Keratinocyte (primary cell): ENCODE data around the gene CLEC19A. TPM values are rescaled to one million over a fixed set of nuclear protein-coding genes. Genes with fewer than 3 reads are reported as not detected.

Experiments used
- DNase-seq: peaks from one replicate; pipeline ENCODE4 v3.0.0-alpha.2; 2011; ENCODE audit warnings: low read depth, missing footprints, low spot score
- FAIRE-seq: peaks from 2 replicates; lab custom pipeline; 2011; peaks lifted over from hg19 to GRCh38; lab: Jason Lieb, UNC
- H2AFZ ChIP-seq: 2 replicates; pipeline ENCODE4 v1.6.0; 2012; ENCODE audit warnings: low read length, control low read depth, inconsistent platforms; ENCODE audit not compliant: control insufficient read depth
- H3K27ac ChIP-seq: 2 replicates; pipeline ENCODE4 v1.5.1; 2011; ENCODE audit warnings: low read length; ENCODE audit not compliant: control insufficient read depth, insufficient read depth
- H3K27me3 ChIP-seq: 3 replicates; pipeline ENCODE4 v1.6.0; 2011; ENCODE audit warnings: low read length; ENCODE audit not compliant: control insufficient read depth, insufficient read depth; ENCODE audit errors: extremely low read depth
- H3K36me3 ChIP-seq, 2 experiments: 2 replicates in 1 of 2; 3 replicates in 1 of 2; pipeline ENCODE4 v1.5.1; 2011; ENCODE audit warnings: low read length in 2 of 2, mild to moderate bottlenecking in 1 of 2; ENCODE audit not compliant: control insufficient read depth in 2 of 2, insufficient read depth in 2 of 2; ENCODE audit errors: extremely low read depth in 1 of 2
- H3K4me1 ChIP-seq: 3 replicates; pipeline ENCODE4 v1.5.1; 2011; ENCODE audit warnings: low read length; ENCODE audit not compliant: control insufficient read depth, insufficient read depth; ENCODE audit errors: extremely low read depth
- H3K4me2 ChIP-seq: 3 replicates; pipeline ENCODE4 v1.6.0; 2011; ENCODE audit warnings: low read depth, low read length; ENCODE audit not compliant: control insufficient read depth, insufficient read depth; ENCODE audit errors: extremely low read depth
- H3K4me3 ChIP-seq, 3 experiments: fragments of 200-600 bp in 1 of 3; sonication (generic) in 1 of 3; 2 replicates in 2 of 3; 3 replicates in 1 of 3; pipeline ENCODE4 v1.5.1; 2011 to 2016; ENCODE audit warnings: low read length in 3 of 3, mild to moderate bottlenecking in 3 of 3, control low read depth in 2 of 3, inconsistent platforms in 1 of 3, low read depth in 1 of 3, mixed read lengths in 1 of 3, mixed run types in 1 of 3, moderate library complexity in 1 of 3; ENCODE audit not compliant: control insufficient read depth in 2 of 3, insufficient read depth in 2 of 3; ENCODE audit errors: extremely low read depth in 1 of 3
- H3K79me2 ChIP-seq: 2 replicates; pipeline ENCODE4 v1.6.0; 2012; ENCODE audit warnings: low read length; ENCODE audit not compliant: control insufficient read depth, insufficient read depth
- H3K9ac ChIP-seq: 3 replicates; pipeline ENCODE4 v1.6.0; 2011; ENCODE audit warnings: low read length; ENCODE audit not compliant: control insufficient read depth, insufficient read depth; ENCODE audit errors: extremely low read depth
- H3K9me1 ChIP-seq: 3 replicates; pipeline ENCODE4 v1.6.0; 2011; ENCODE audit warnings: low read length; ENCODE audit not compliant: control insufficient read depth, insufficient read depth; ENCODE audit errors: extremely low read depth
- H3K9me3 ChIP-seq: 2 replicates; pipeline ENCODE4 v1.5.1; 2012; ENCODE audit warnings: low read depth, low read length; ENCODE audit not compliant: control insufficient read depth
- H4K20me1 ChIP-seq: 3 replicates; pipeline ENCODE4 v1.6.0; 2011; ENCODE audit warnings: low read length; ENCODE audit not compliant: control insufficient read depth, insufficient read depth; ENCODE audit errors: extremely low read depth
- CTCF ChIP-seq, 3 experiments: IDR thresholded peaks in 1 of 3; conservative IDR thresholded peaks in 1 of 3; optimal IDR thresholded peaks in 1 of 3; 2 replicates in 2 of 3; 3 replicates in 1 of 3; pipeline versions ENCODE3 to v1.5.1; 2011; ENCODE audit warnings: low read length in 3 of 3, mild to moderate bottlenecking in 3 of 3, moderate library complexity in 2 of 3, control low read depth in 1 of 3, inconsistent platforms in 1 of 3; ENCODE audit not compliant: insufficient read depth in 2 of 3; ENCODE audit errors: extremely low read depth in 1 of 3
- EZH2 ChIP-seq: IDR thresholded peaks from one replicate; pipeline ENCODE4 v1.6.1; 2012; ENCODE audit warnings: inconsistent platforms, mild to moderate bottlenecking, low read length, moderate library complexity
- dilution Hi-C: fragments of 300-500 bp; cut with MboI; formaldehyde crosslinking; loops from one replicate; pipeline ENCODE4 v1.7.0; 2020; ENCODE audit warnings: low sequenced_read_pairs; ENCODE audit not compliant: extremely low pct_ligation_motif_present
- polyA plus RNA-seq, 5 experiments: library from polyadenylated mRNA; depleted of rRNA in 3 of 5; stranded (reverse) in 3 of 5; stranded (forward) in 1 of 5; unstranded in 1 of 5; fragments of >200 nt; gene quantifications; 1 replicate in 1 of 5; 2 replicates in 3 of 5; 3 replicates in 1 of 5; pipeline versions ENCODE4 v1.2.1 to v1.2.3, GENCODE V29; 2011 to 2012; ENCODE audit warnings: missing spikeins in 2 of 5, low read depth in 1 of 5, low replicate concordance in 1 of 5

Gene CLEC19A
- polyA plus RNA-seq, 1 donor (not counting 4 experiments of a cell fraction or from before 2014, with no cell fraction given): not detected

- no peak for DNase-seq
- H4K20me1 ChIP-seq: no peaks in the 10 kb centered on the region
- H3K79me2 ChIP-seq: no peaks in the 10 kb centered on the region
- no peaks in the 10 kb centered on the region for H3K36me3 ChIP-seq
- no peak overlapping the region for H3K4me2 ChIP-seq
- H3K9ac ChIP-seq: no peak overlapping the region
- H3K4me3 ChIP-seq: no peak overlapping the region
- no peak overlapping the region for H2AFZ ChIP-seq
- no peaks in the 10 kb centered on the region for H3K27me3 ChIP-seq
- H3K9me3 ChIP-seq: no peaks in the 10 kb centered on the region
- dilution Hi-C loops: no loop called here
- no peaks in the 10 kb centered on the region for H3K9me1 ChIP-seq
- no peaks in the 10 kb centered on the region for H3K4me1 ChIP-seq
- TF ChIP-seq EZH2: no peak
- no peak for TF ChIP-seq CTCF (optimal IDR thresholded peaks at IDR 0.05 in 1 of 3, IDR thresholded peaks at IDR 0.05 in 1 of 3, conservative IDR thresholded peaks at IDR 0.05 in 1 of 3; ENCODE audit: extremely low read depth in 1 of 3, insufficient read depth in 2 of 3, low read length in 3 of 3)
- no peak for FAIRE-seq
- H3K27ac ChIP-seq: no peak overlapping the region
Observed at GRCh38 chr16:19291475-19291874, 5.9 kb downstream of the CLEC19A start.

DNA sequence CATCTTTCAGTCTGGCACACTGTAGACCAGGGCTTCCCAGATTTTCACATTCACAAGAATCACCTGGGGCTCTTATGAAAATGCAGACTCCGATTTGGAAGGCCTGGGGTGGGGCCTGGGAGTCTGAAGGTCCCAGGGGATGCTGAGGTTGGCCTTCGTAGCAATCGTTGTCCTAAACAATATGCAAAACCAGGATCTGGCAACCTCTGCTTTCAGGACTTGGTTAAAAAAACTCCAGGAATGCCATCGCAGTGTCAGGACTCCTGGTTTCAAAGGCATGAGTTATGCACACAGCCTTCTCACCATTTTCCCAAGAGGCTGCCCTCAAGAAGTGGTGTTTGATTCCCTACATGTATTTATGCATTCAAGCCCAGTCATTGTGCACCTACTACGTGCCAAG, 6.7 kb downstream of the CLEC19A start:
- Histone ChIP-seq H2AFZ (no peak overlapping the region), H3K79me2 (no peaks in the 10 kb centered on the region), H3K27ac (no peak overlapping the region), H3K9me3 (no peaks in the 10 kb centered on the region), H3K9ac (no peak overlapping the region), H3K4me1 (no peaks in the 10 kb centered on the region), H3K4me3 (no peak overlapping the region), H3K36me3 (no peaks in the 10 kb centered on the region), H3K27me3 (no peaks in the 10 kb centered on the region), H4K20me1 (no peaks in the 10 kb centered on the region), H3K9me1 (no peaks in the 10 kb centered on the region), H3K4me2 (no peak overlapping the region)
- TF ChIP-seq CTCF (optimal IDR thresholded peaks at IDR 0.05 in 1 of 3, IDR thresholded peaks at IDR 0.05 in 1 of 3, conservative IDR thresholded peaks at IDR 0.05 in 1 of 3; ENCODE audit: extremely low read depth in 1 of 3, insufficient read depth in 2 of 3, low read length in 3 of 3) (no peak), EZH2 (no peak)
- DNase-seq (no peak), FAIRE-seq (no peak)
- dilution Hi-C loops: no loop called here
